HG03175 (cell line): ENCODE results near the gene PCDH9.

ENCODE experiments used
- ATAC-seq: cut with Tn5 transposase; IDR thresholded peaks from one replicate; pipeline ENCODE4 v1.9.1; 2021; ENCODE audit warnings: mild to moderate bottlenecking, moderate library complexity; ENCODE audit not compliant: unreplicated experiment

PCDH9 gene

DNA sequence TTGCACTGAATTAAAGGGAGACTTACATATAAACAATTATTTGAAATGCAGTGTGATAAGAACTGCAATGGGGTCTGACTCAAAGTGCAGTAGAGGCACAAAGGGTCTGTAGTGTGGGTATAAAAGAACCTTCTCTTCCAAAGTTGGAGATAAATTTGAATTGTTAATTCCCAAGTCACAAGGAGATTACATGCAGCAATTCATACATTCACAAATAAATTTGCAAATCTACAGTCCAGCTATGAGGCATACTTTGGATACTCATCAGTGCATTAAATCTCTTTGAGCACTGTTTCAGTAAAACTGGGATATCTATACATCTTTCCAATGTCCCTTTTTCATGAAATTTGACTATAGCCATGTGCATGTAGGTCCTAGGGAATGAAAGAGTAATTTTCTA is 799.4 kb downstream of the PCDH9 start:
- ATAC-seq = no peak

- no peak for ATAC-seq
These were observed 799.9 kb downstream of the PCDH9 start for GRCh38 chr13:66430269-66430668.

GRCh38 chr13:66429156-66429555 is 801.0 kb downstream of the PCDH9 start:
- no peak for ATAC-seq

- ATAC-seq = no peak
These were observed 802.7 kb downstream of the PCDH9 start for GRCh38 chr13:66427458-66427861.

- no peak for ATAC-seq
These were observed 804.4 kb downstream of the PCDH9 start for GRCh38 chr13:66425741-66426140.

DNA sequence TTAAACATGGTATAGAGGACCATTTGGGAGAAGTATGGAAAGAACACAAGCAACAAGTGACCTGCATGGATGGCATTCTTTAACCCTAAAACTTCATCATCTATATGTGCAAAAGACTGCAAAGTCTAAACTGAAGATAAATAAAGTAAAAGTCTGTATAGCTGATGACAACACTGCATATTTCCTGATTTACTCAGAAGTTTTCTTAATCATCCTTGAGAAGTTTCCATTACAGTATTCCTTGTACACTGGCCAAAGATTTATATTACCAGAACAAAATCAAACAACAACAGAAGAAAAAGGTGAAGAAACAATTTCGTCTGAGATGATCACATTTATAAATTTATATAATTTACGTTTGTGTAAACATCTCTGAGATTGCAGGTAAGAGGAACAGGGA is 805.7 kb downstream of the PCDH9 start:
- ATAC-seq = no peak

DNA sequence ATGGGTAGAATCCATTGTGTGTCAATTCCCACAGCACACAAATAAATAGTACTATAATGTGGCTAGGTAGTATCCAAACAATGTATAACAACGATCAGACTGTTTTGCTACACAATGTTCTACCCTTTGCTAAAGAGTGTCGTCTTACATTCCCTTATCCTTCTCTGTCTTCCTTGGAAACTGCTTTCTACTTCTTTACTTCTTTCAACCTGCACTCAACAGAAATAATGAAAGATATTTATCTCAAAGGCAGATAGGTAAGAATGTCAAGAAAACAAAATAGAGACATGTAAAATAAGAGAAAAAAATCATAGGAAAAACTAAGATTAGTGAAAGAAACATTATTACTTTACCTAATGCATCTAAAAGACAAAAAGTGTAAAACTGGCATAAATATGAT is 814.7 kb downstream of the PCDH9 start:
- ATAC-seq = no peak

DNA sequence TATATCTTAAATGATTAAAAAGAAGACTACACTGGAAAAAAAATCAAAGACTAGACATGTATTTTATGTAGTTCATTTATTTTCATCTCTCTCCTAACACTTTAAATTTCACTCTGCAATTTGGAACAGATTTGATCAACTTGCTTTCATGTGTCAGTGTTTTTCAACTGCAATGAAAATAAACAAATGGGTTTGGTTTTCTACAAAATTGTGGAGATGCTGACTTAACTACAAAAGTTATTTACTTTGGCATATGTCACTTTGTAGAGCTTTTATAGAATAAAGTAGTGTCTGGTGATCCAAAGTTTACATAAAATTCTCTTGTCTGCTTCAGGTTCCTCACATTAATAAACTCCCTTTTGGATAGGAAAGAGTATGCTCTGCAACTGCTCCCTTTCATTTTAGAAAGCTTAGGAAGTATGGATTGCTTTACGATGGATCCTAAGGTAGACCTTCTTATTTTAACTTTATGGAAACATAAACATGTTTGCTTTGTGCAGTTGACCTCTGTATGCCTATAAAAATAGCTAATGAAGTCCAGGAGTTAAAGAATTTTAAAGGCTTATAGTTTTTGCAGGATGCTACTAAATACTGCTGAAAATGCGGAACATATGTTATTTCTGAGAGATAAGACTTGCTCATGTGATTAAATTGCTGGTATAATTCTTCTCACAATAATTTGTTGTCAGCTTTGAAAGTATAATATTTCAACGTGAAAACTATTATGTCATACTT is 815.9 kb downstream of the PCDH9 start:
- no peak for ATAC-seq

GRCh38 chr13:66410314-66410713 is 819.8 kb downstream of the PCDH9 start:
- ATAC-seq = no peak

- no peak for ATAC-seq
These were observed 820.6 kb downstream of the PCDH9 start for GRCh38 chr13:66409542-66409941.

GRCh38 chr13:66407128-66407527 is 823.0 kb downstream of the PCDH9 start:
- ATAC-seq = no peak

GRCh38 chr13:66405908-66406802 is 824.0 kb downstream of the PCDH9 start:
- ATAC-seq = no peak

DNA sequence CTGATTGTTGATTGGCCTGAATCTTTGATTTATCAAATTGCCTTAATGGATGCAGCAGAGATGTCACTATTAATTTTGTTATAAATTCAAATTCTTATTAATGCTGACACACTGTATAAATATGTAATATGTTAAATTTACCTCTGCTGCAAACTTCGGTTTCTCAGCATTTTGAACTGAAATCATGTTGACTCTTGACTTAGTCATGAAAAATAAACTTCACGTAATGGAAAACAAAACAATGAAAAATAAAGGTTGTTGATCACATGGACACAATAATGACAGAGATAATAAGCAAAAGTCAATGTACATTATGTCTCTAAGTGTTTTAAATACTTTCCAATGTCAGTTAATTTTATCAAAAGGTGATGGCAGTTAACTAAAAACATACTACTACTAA is 827.6 kb downstream of the PCDH9 start:
- no peak for ATAC-seq

- no peak for ATAC-seq
These were observed 828.1 kb downstream of the PCDH9 start for GRCh38 chr13:66402066-66402465.

DNA sequence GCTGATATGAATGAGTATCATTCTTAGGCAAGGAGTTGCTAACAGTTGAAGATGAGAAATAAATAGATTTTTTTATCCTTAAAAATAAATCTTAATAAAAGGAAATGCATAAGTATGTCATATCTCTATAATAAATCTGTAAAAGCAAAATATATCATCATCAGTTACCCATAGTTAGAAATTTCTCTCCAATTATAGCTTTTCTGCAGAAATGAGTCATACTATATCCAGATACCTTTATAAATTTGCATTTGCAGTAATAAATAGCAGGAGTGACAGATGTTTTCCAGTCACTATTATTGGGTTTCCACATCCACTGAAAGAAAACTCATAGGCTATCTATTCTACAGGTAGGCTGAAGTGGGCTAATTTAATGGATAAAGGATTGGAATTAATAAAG is 829.8 kb downstream of the PCDH9 start:
- no peak for ATAC-seq

GRCh38 chr13:66399873-66400272 is 830.3 kb downstream of the PCDH9 start:
- ATAC-seq = no peak

- ATAC-seq = no peak
These were observed 833.0 kb downstream of the PCDH9 start for GRCh38 chr13:66397133-66397532.

DNA sequence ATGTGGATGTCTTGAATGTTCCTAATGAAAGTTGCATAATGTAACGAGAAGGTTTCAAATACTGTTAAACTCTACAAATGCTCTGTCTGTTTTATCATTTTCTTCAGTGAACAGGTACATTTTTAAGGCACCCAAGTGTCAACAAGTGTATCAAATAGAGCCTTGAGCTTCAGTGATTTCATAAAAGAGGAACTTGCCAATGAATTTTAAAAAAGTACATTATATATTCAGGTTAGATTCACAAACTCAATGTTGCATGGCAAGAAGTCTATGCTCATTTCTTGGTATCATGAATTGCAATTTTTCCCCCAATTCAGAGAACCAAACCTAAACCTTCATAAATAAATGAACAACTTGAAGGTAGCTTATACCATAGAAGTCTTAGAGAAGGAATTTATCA is 838.8 kb downstream of the PCDH9 start:
- ATAC-seq = no peak

DNA sequence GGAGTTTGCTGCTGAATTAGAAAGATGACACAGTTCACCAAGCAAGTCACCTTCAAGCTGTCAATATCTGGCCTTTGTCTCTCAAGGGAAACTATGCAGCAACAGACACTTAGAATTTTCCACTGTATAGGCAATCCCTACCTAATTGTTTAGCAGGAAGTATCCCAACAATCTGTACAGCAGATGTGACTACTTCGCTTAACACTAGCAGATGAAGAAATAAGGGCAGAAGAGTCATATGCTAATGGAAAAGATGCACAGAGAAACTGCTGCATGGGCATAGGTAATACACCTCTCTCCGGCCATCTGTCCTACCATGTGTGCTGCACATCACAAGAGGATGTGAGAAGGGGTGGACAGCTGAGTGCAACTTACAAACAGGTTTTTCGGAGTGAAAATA is 851.2 kb downstream of the PCDH9 start:
- no peak for ATAC-seq

- no peak for ATAC-seq
These were observed 852.6 kb downstream of the PCDH9 start for GRCh38 chr13:66377569-66377968.

DNA sequence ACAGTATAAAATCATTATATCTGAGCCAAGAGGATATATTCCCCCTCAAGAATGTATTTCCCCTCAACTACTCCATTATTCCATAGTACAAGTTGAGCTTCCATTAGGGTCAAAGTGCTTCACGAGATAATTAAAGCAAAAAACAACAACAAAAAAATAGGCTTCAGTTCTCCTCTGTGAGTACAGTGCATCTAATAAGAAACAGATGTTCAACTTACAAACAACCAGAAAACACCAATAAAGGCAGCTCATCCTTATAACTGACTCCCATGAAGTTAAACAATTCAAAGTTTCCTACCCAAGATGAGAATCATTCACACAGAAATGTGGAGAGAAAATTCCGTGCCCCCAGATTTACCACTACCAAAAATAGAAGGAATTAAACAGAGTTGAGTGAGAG is 854.4 kb downstream of the PCDH9 start:
- no peak for ATAC-seq

- ATAC-seq = no peak
These were observed 860.5 kb downstream of the PCDH9 start for GRCh38 chr13:66369666-66370065.
